ENCODE data around the gene ICAM5. TPM values are rescaled to one million over a fixed set of nuclear protein-coding genes. Genes with fewer than 3 reads are reported as not detected.

ICAM5 gene
- total and polyA plus RNA-seq, 9 of the 15 experiments (the other 6 are each of a cell fraction or from before 2014, with no cell fraction given), result 0.10 to 114 (median 13.7) TPM

- no peak for TF ChIP-seq ZNF551 (CRISPR knock-in tag; IDR thresholded peaks at IDR 0.05)
- TF ChIP-seq, protein P1, sequence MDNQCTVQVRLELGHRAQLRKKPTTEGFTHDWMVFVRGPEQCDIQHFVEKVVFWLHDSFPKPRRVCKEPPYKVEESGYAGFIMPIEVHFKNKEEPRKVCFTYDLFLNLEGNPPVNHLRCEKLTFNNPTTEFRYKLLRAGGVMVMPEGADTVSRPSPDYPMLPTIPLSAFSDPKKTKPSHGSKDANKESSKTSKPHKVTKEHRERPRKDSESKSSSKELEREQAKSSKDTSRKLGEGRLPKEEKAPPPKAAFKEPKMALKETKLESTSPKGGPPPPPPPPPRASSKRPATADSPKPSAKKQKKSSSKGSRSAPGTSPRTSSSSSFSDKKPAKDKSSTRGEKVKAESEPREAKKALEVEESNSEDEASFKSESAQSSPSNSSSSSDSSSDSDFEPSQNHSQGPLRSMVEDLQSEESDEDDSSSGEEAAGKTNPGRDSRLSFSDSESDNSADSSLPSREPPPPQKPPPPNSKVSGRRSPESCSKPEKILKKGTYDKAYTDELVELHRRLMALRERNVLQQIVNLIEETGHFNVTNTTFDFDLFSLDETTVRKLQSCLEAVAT (IDR thresholded peaks at IDR 0.05), result no peak
- no peak for TF ChIP-seq HMG20A (CRISPR knock-in tag; conservative IDR thresholded peaks at IDR 0.05)
- TF ChIP-seq ETV1 (tag; conservative IDR thresholded peaks at IDR 0.05; ENCODE audit: low read depth), result no peak
- no peak for TF ChIP-seq GATAD2A (IDR thresholded peaks at IDR 0.05)
- TF ChIP-seq POLR2A (conservative IDR thresholded peaks at IDR 0.05), result peak; percentile 40; the same call in 1 of the 2 replicates
- TF ChIP-seq ILF3 (IDR thresholded peaks at IDR 0.05; ENCODE audit: borderline replicate concordance), result no peak
- TF ChIP-seq FOXM1 (IDR thresholded peaks at IDR 0.05; ENCODE audit: low read depth), result no peak
- no peak for TF ChIP-seq FOXM1 (CRISPR knock-in tag; IDR thresholded peaks at IDR 0.05; ENCODE audit: low read depth)
- peak; percentile 78 to 87 (median 85) for TF ChIP-seq CTCF (IDR thresholded peaks at IDR 0.05 in 2 of 3, conservative IDR thresholded peaks at IDR 0.05 in 1 of 3; ENCODE audit: insufficient read depth in 2 of 3, low read depth in 1 of 3, low read length in 3 of 3)
- TF ChIP-seq CTCFL (IDR thresholded peaks at IDR 0.05; ENCODE audit: borderline replicate concordance, insufficient read depth, low read depth, low read length, poor library complexity, severe bottlenecking), result peak; percentile 76
- no peak for TF ChIP-seq ZNF592 (IDR thresholded peaks at IDR 0.05)
- TF ChIP-seq E2F8 (IDR thresholded peaks at IDR 0.05; ENCODE audit: low read depth, partially characterized antibody), result no peak
- no peak for TF ChIP-seq CHD1 (IDR thresholded peaks at IDR 0.05; ENCODE audit: low read length)
- TF ChIP-seq TARDBP (IDR thresholded peaks at IDR 0.05), result no peak
These were observed 30.4 kb upstream of the ICAM5 start (continued) for GRCh38 chr19:10259162-10259905.

Data from K562 (cell line).